Measurements from ENCODE around the gene KIF6.

DNA sequence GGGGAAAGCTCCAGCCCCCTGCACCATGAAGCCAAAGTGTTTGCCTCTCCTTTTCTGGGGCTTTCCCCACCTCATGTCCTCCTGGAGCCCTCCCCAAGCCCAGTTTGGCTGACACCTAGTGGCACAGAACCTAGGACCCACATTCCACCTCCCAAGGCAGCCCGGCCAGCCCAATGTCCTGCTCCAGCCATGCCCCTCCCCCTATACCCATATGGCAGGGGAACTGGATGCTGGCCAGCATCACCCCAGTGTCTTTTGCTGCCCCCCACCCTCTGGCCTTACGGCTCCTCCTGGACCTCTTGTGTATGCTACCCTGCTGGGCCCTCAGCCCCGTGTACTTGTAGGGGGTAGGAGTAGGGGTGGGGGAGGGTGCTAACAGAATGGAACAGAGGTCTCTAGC, 170.1 kb downstream of the KIF6 start:
- TF ChIP-seq, protein P1, sequence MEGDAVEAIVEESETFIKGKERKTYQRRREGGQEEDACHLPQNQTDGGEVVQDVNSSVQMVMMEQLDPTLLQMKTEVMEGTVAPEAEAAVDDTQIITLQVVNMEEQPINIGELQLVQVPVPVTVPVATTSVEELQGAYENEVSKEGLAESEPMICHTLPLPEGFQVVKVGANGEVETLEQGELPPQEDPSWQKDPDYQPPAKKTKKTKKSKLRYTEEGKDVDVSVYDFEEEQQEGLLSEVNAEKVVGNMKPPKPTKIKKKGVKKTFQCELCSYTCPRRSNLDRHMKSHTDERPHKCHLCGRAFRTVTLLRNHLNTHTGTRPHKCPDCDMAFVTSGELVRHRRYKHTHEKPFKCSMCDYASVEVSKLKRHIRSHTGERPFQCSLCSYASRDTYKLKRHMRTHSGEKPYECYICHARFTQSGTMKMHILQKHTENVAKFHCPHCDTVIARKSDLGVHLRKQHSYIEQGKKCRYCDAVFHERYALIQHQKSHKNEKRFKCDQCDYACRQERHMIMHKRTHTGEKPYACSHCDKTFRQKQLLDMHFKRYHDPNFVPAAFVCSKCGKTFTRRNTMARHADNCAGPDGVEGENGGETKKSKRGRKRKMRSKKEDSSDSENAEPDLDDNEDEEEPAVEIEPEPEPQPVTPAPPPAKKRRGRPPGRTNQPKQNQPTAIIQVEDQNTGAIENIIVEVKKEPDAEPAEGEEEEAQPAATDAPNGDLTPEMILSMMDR (IDR thresholded peaks at IDR 0.05): no peak
- no peak for TF ChIP-seq POLR2A (IDR thresholded peaks at IDR 0.05)
- TF ChIP-seq EP300 (IDR thresholded peaks at IDR 0.05): no peak
- no peak for TF ChIP-seq POLR2AphosphoS5 (IDR thresholded peaks at IDR 0.05)

All from gastroesophageal sphincter (tissue), 3 donors.